CD4-positive, alpha-beta memory T cell (primary cell): ENCODE data around the gene EML5. TPM values are rescaled to one million over a fixed set of nuclear protein-coding genes. Genes with fewer than 3 reads are reported as not detected.

Source experiments
- CTCF ChIA-PET: fragments of 350-600 bp; sonication (Branson Sonifier 250); formaldehyde crosslinking; loops from one replicate; lab custom pipeline; 2021; ENCODE audit warnings: inconsistent platforms; ENCODE audit not compliant: partially characterized antibody; lab: Charles Lee
- POLR2A ChIA-PET: fragments of 350-600 bp; sonication (Branson Sonifier 250); formaldehyde crosslinking; loops from one replicate; lab custom pipeline; 2021; ENCODE audit not compliant: partially characterized antibody; lab: Charles Lee
- DNase-seq, 5 donors: peaks; one replicate each; pipeline versions ENCODE4 v3.0.0 to v3.0.0-alpha.2; 2020 to 2022; ENCODE audit warnings: mixed read lengths in 1 of 5
- H3K27ac ChIP-seq: one replicate; pipeline ENCODE4 v1.7.0; 2013; ENCODE audit warnings: low read depth, low read length
- H3K27me3 ChIP-seq: 2 replicates; pipeline ENCODE4 v1.7.0; 2013; ENCODE audit warnings: mild to moderate bottlenecking, low read length, moderate library complexity; ENCODE audit not compliant: insufficient read depth
- H3K36me3 ChIP-seq: 2 replicates; pipeline ENCODE4 v1.7.0; 2013; ENCODE audit warnings: mild to moderate bottlenecking, low read length, moderate library complexity; ENCODE audit not compliant: insufficient read depth
- H3K4me1 ChIP-seq: 2 replicates; pipeline ENCODE4 v1.7.0; 2013; ENCODE audit warnings: mild to moderate bottlenecking, low read length, moderate library complexity; ENCODE audit not compliant: insufficient read depth
- H3K4me3 ChIP-seq, 2 donors: one replicate each; pipeline ENCODE4 v1.7.0; 2013; ENCODE audit warnings: low read length in 2 of 2, mild to moderate bottlenecking in 1 of 2
- H3K9me3 ChIP-seq, 2 donors: one replicate each; pipeline ENCODE4 v1.7.0; 2013; ENCODE audit warnings: low read length in 2 of 2, control low read depth in 1 of 2; ENCODE audit not compliant: control insufficient read depth in 1 of 2
- H3K27ac Mint-ChIP-seq, 7 donors: one replicate each; pipeline ENCODE4 v1.8.0; 2020 to 2021; ENCODE audit warnings: mixed read lengths in 7 of 7, mild to moderate bottlenecking in 6 of 7, inconsistent platforms in 3 of 7, moderate library complexity in 3 of 7
- H3K27me3 Mint-ChIP-seq, 2 donors: one replicate each; pipeline ENCODE4 v1.8.0; 2020 to 2021; ENCODE audit warnings: mixed read lengths in 2 of 2
- H3K36me3 Mint-ChIP-seq, 2 donors: one replicate each; pipeline ENCODE4 v1.8.0; 2020 to 2021; ENCODE audit warnings: mixed read lengths in 2 of 2, inconsistent platforms in 1 of 2, mild to moderate bottlenecking in 1 of 2
- H3K4me1 Mint-ChIP-seq, 4 donors: one replicate each; pipeline ENCODE4 v1.8.0; 2020 to 2021; ENCODE audit warnings: mixed read lengths in 4 of 4, mild to moderate bottlenecking in 1 of 4
- H3K4me3 Mint-ChIP-seq, 8 donors: one replicate each; pipeline ENCODE4 v1.8.0; 2020 to 2021; ENCODE audit warnings: mixed read lengths in 8 of 8, mild to moderate bottlenecking in 7 of 8, moderate library complexity in 6 of 8, inconsistent platforms in 3 of 8
- H3K9me3 Mint-ChIP-seq, 8 donors: one replicate each; pipeline ENCODE4 v1.8.0; 2020 to 2021; ENCODE audit warnings: mixed read lengths in 8 of 8, mild to moderate bottlenecking in 5 of 8, inconsistent platforms in 3 of 8, moderate library complexity in 1 of 8
- intact Hi-C: fragments of 100-400 bp; cut with micrococcal nuclease; formaldehyde crosslinking; loops from one replicate; pipeline ENCODE4 v1.15.1; 2023
- polyA plus RNA-seq, 2 donors: library from polyadenylated mRNA; unstranded; fragments of 300-500 nt; fragmentation: Illumina TruSeq; gene quantifications; one replicate each; pipeline ENCODE4 v1.2.3, GENCODE V29; 2021
- total RNA-seq, 2 experiments: library from RNA; stranded (reverse); gene quantifications; one replicate each; pipeline ENCODE4 v1.2.3, GENCODE V29; 2021

Gene EML5
- total and polyA plus RNA-seq, 4 experiments from 2014 or later, result 0.46 to 5.6 (median 3.1) TPM

DNA sequence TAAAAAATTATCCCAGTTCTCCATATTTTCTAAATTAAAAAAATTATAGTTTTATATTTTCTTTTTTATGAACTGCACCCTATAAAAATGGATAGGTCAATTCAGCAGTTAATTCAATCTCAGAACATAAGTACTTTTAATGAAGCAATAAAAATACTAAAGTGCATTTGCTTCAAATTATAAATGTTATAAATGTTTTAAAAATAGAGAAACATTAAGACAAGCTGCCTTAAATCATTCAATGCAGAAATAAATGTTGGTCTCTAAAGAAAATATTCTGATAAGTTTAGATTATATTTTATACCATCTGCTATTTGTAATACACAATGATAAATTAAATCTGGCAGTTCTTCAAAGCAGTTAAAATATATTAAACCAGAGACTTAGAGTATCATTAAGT is 164.3 kb downstream of the EML5 start:
- Histone ChIP-seq H3K9me3 (no peaks in the 10 kb centered on the region), H3K36me3 (no peaks in the 10 kb centered on the region), H3K27me3 (no peaks in the 10 kb centered on the region), H3K4me3 (no peak overlapping the region), H3K4me1 (no peaks in the 10 kb centered on the region), H3K27ac (no peak overlapping the region)
- Mint-ChIP-seq H3K27ac (no peak overlapping the region), H3K36me3 (peaks cover 12 to 14% of the 10 kb centered on the region in 2 donors), H3K27me3 (no peaks in the 10 kb centered on the region), H3K4me1 (no peaks in the 10 kb centered on the region), H3K9me3 (no peaks in the 10 kb centered on the region), H3K4me3 (no peak overlapping the region)
- POLR2A ChIA-PET, result no interaction called here
- intact Hi-C loops, result no loop called here
- no peak for DNase-seq
- CTCF ChIA-PET, result no interaction called here

DNA sequence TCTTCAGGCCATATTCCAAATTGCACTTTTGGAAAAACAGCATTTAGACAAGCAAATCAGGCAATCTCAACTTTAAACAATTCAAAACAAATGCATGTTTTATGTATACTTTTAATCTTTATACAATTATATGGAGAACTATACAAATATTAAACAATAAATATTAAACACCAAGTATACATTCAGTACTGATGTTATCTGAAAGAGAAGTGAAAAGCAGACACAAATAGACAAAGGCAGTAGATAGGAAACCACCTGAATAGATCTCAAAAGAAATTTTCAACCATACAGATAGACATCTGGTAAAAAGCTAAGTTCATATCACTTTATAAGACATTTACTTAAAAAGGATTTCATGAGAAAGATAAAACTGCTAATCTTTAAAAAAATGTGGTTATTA is 164.7 kb downstream of the EML5 start:
- Histone ChIP-seq H3K4me1 (no peaks in the 10 kb centered on the region), H3K27ac (no peak overlapping the region), H3K36me3 (no peaks in the 10 kb centered on the region), H3K9me3 (no peaks in the 10 kb centered on the region), H3K27me3 (no peaks in the 10 kb centered on the region), H3K4me3 (no peak overlapping the region)
- Mint-ChIP-seq H3K36me3 (peaks cover 12 to 14% of the 10 kb centered on the region in 2 donors), H3K4me1 (no peaks in the 10 kb centered on the region), H3K27ac (no peak overlapping the region), H3K4me3 (no peak overlapping the region), H3K27me3 (no peaks in the 10 kb centered on the region), H3K9me3 (no peaks in the 10 kb centered on the region)
- ChIA-PET POLR2A (no interaction called here), CTCF (no interaction called here)
- intact Hi-C loops, result no loop called here
- no peak for DNase-seq

DNA sequence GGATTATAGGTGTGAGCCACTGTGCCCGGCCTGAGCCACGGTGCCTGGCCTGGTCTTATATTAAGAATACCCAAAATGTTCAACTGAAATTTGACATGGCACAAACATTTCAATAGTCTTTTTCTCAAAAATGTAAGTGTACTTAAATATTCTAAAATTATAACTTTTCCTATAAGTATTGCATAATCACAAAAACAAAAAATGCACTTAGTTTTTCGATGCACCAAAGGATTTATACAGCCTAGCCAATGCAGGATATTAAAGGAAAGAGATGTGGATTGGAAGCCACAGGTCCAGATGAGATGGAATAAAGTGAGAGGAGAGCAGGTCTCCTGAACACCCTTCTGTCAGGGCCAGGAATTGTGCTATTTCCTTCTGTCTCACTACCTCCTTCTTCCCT is 167.1 kb downstream of the EML5 start:
- ChIA-PET POLR2A (no interaction called here), CTCF (no interaction called here)
- no peak for DNase-seq
- H3K36me3 Mint-ChIP-seq, result peaks cover 8 to 13% of the 10 kb centered on the region in 2 donors
- H3K9me3 Mint-ChIP-seq, result no peaks in the 10 kb centered on the region
- no peaks in the 10 kb centered on the region for H3K27me3 Mint-ChIP-seq
- intact Hi-C loops, result no loop called here
- Histone ChIP-seq H3K27me3 (no peaks in the 10 kb centered on the region), H3K27ac (no peak overlapping the region), H3K4me1 (no peaks in the 10 kb centered on the region), H3K9me3 (no peaks in the 10 kb centered on the region), H3K36me3 (no peaks in the 10 kb centered on the region), H3K4me3 (no peak overlapping the region)
- H3K4me1 Mint-ChIP-seq, result no peaks in the 10 kb centered on the region
- H3K4me3 Mint-ChIP-seq, result no peak overlapping the region
- H3K27ac Mint-ChIP-seq, result no peak overlapping the region

DNA sequence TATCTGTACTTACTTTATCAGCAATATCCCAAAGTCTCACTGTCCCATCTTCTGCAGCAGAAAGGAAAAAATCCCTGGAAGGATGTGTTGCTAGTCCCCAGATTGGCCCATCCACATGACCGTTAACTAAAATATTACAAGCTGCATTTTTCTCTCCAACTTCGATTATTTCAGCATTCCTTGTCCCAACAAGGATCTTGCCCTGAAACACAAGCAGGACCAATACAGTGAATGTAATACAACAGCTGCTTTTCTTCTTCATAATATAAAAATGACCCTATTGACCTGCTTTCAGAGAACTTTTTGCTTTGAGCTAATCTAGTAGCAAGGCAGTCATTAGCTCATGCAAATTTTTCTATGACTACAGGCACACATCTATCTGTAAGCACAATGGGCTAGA is 171.7 kb downstream of the EML5 start:
- Mint-ChIP-seq H3K4me1 (no peaks in the 10 kb centered on the region), H3K4me3 (no peak overlapping the region), H3K9me3 (no peaks in the 10 kb centered on the region), H3K36me3 (peaks cover 17% of the 10 kb centered on the region in 2 donors), H3K27ac (no peak overlapping the region), H3K27me3 (no peaks in the 10 kb centered on the region)
- Histone ChIP-seq H3K4me1 (no peaks in the 10 kb centered on the region), H3K4me3 (no peak overlapping the region), H3K36me3 (no peaks in the 10 kb centered on the region), H3K9me3 (no peaks in the 10 kb centered on the region), H3K27me3 (no peaks in the 10 kb centered on the region), H3K27ac (no peak overlapping the region)
- ChIA-PET CTCF (no interaction called here), POLR2A (no interaction called here)
- no peak for DNase-seq
- intact Hi-C loops, result no loop called here

DNA sequence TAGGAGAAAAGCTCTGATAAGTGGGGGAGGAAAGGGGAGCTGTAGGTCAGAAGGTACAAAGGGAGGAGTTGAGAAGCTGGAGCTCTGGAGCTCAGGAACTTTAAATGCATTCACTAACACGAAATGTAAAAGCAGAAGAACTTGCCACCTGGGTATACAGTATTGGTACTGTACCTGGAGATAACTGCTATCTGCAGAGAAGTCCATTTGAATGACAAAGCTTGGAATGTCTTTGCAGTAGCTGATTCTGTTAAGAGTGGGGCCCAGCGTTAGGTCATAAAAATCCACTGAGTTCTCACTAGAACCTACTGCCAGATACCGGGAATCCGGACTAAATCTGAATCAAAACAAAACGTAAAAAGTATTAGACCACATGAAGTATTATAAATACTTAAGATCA is 174.3 kb downstream of the EML5 start:
- ChIA-PET CTCF (interaction anchor here (0.5 kb wide), 1 partner anchor 46 kb away, joined by 3 read pairs; no protein-coding TSS in a partner anchor), POLR2A (no interaction called here)
- Mint-ChIP-seq H3K27me3 (no peaks in the 10 kb centered on the region), H3K4me1 (peaks cover under 1 to 3% (median 2%) of the 10 kb centered on the region in 4 donors), H3K4me3 (no peak overlapping the region), H3K27ac (peak overlapping the region in 1 of 7 donors; percentile 12), H3K36me3 (peaks cover 9 to 18% of the 10 kb centered on the region in 2 donors), H3K9me3 (no peaks in the 10 kb centered on the region)
- Histone ChIP-seq H3K27me3 (no peaks in the 10 kb centered on the region), H3K4me1 (peaks cover 1% of the 10 kb centered on the region), H3K9me3 (no peaks in the 10 kb centered on the region), H3K36me3 (peaks cover 3% of the 10 kb centered on the region), H3K4me3 (no peak overlapping the region), H3K27ac (no peak overlapping the region)
- no peak for DNase-seq
- intact Hi-C loops, result no loop called here

DNA sequence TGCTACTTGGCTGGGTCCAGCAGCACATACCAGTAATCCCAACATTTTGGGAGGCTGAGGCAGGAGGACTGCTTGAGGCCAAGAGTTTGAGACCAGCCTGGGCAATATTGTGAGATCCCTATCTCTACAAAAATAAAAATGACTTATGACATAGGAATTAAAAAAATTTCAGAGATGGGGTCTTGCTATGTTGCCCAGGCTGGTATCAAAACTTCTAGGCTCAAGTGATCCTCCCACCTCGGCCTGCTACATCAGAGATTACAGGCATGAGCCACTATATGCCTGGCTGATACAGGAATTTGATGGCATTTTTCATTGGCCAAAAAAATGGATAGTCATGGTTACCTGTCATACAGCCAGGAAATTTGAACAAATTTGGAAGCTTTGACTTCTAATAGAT is 175.3 kb downstream of the EML5 start:
- H3K27ac Mint-ChIP-seq, result no peak overlapping the region
- DNase-seq, result no peak
- peaks cover 9 to 23% of the 10 kb centered on the region in 2 donors for H3K36me3 Mint-ChIP-seq
- H3K27me3 ChIP-seq, result no peaks in the 10 kb centered on the region
- H3K9me3 Mint-ChIP-seq, result no peaks in the 10 kb centered on the region
- H3K4me1 Mint-ChIP-seq, result peaks cover 5 to 11% (median 8%) of the 10 kb centered on the region in 4 donors
- H3K36me3 ChIP-seq, result peaks cover 3% of the 10 kb centered on the region
- H3K9me3 ChIP-seq, result no peaks in the 10 kb centered on the region
- peaks cover 9% of the 10 kb centered on the region for H3K4me1 ChIP-seq
- no peak overlapping the region for H3K4me3 ChIP-seq
- no peaks in the 10 kb centered on the region for H3K27me3 Mint-ChIP-seq
- CTCF ChIA-PET, result no interaction called here
- no peak overlapping the region for H3K4me3 Mint-ChIP-seq
- H3K27ac ChIP-seq, result no peak overlapping the region
- intact Hi-C loops, result no loop called here
- POLR2A ChIA-PET, result no interaction called here

DNA sequence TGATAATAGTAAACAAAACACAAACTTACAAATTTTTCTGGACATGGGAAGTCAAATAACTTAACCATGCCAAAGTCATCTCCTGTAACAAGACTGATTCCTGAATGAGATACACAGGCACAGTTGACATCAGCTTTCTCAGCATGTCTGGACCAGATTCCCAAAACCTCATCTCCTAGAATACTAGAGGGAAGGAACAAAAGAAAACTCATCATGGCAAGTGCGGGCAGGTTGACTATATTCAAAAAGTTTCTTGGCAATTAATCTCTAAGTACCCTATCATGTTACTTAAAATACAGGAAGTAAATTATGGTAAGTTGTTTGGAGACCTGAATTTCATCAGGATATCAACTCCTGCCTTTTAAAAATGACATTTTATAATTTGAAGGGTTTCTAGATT is 176.1 kb downstream of the EML5 start:
- Mint-ChIP-seq H3K27ac (no peak overlapping the region), H3K36me3 (peaks cover 14 to 28% of the 10 kb centered on the region in 2 donors), H3K4me1 (peaks cover 7 to 16% (median 11%) of the 10 kb centered on the region in 4 donors), H3K4me3 (no peak overlapping the region), H3K27me3 (no peaks in the 10 kb centered on the region), H3K9me3 (no peaks in the 10 kb centered on the region)
- no peak for DNase-seq
- H3K9me3 ChIP-seq, result no peaks in the 10 kb centered on the region
- H3K27ac ChIP-seq, result no peak overlapping the region
- ChIA-PET POLR2A (no interaction called here), CTCF (no interaction called here)
- no peak overlapping the region for H3K4me3 ChIP-seq
- intact Hi-C loops, result no loop called here
- H3K4me1 ChIP-seq, result peaks cover 9% of the 10 kb centered on the region
- no peaks in the 10 kb centered on the region for H3K27me3 ChIP-seq
- H3K36me3 ChIP-seq, result peaks cover 9% of the 10 kb centered on the region
